Naive B cell (primary cell): Measurements from ENCODE around the gene GALNT17. TPM values are rescaled to one million over a fixed set of nuclear protein-coding genes. Genes with fewer than 3 reads are reported as not detected.

Source experiments
- ATAC-seq, 2 donors: fragments of 150-1000 bp; cut with Tn5 transposase; 2 replicates each; pipeline ENCODE4 v1.10.0; 2021; ENCODE audit warnings: low read depth in 2 of 2, mild to moderate bottlenecking in 2 of 2, moderate library complexity in 2 of 2
- DNase-seq: peaks from one replicate; pipeline ENCODE4 v3.0.0; 2022
- H3K27ac Mint-ChIP-seq, 6 donors: one replicate each; pipeline ENCODE4 v1.8.0; 2020 to 2022; ENCODE audit warnings: mild to moderate bottlenecking in 6 of 6, mixed read lengths in 6 of 6, moderate library complexity in 5 of 6, inconsistent platforms in 2 of 6
- H3K27me3 Mint-ChIP-seq, 3 donors: one replicate each; pipeline ENCODE4 v1.8.0; 2021 to 2022; ENCODE audit warnings: mixed read lengths in 3 of 3, mild to moderate bottlenecking in 1 of 3
- H3K36me3 Mint-ChIP-seq, 2 donors: one replicate each; pipeline ENCODE4 v1.8.0; 2020 to 2022; ENCODE audit warnings: mixed read lengths in 2 of 2, inconsistent platforms in 1 of 2, mild to moderate bottlenecking in 1 of 2
- H3K4me1 Mint-ChIP-seq, 3 donors: one replicate each; pipeline ENCODE4 v1.8.0; 2020 to 2022; ENCODE audit warnings: mixed read lengths in 3 of 3, inconsistent platforms in 1 of 3, mild to moderate bottlenecking in 1 of 3, moderate library complexity in 1 of 3
- H3K4me3 Mint-ChIP-seq, 8 donors: one replicate each; pipeline ENCODE4 v1.8.0; 2020 to 2022; ENCODE audit warnings: mild to moderate bottlenecking in 8 of 8, mixed read lengths in 8 of 8, moderate library complexity in 8 of 8, inconsistent platforms in 2 of 8
- H3K9me3 Mint-ChIP-seq, 7 donors: one replicate each; pipeline ENCODE4 v1.8.0; 2020 to 2022; ENCODE audit warnings: mixed read lengths in 7 of 7, mild to moderate bottlenecking in 5 of 7, inconsistent platforms in 2 of 7, moderate library complexity in 1 of 7
- polyA plus RNA-seq, 6 donors: library from polyadenylated mRNA; unstranded; fragments of 300-500 nt; fragmentation: Illumina TruSeq; gene quantifications; one replicate each; pipeline ENCODE4 v1.2.3, GENCODE V29; 2021; ENCODE audit warnings: low read depth in 6 of 6

GALNT17 gene
- not detected for polyA plus RNA-seq

- H3K27ac Mint-ChIP-seq: no peak within 1 kb of the TSS
- H3K9me3 Mint-ChIP-seq: peaks cover 0 to 11% (median 2%) of the 10 kb centered on the region in 7 donors
- no peak for ATAC-seq
- peaks cover 29 to 48% (median 39%) of the 10 kb centered on the region in 3 donors for H3K27me3 Mint-ChIP-seq
- peak within 1 kb of the TSS in 4 of 8 donors; percentile 19 to 67 (median 48) for H3K4me3 Mint-ChIP-seq
- DNase-seq: no peak
- H3K36me3 Mint-ChIP-seq: no peaks in the 10 kb centered on the region
- peaks cover 0 to 8% (median 0%) of the 10 kb centered on the region in 3 donors for H3K4me1 Mint-ChIP-seq
Observed at GRCh38 chr7:71132127-71132376, at the start of gene GALNT17. GALNT17 (plus strand) TSS chr7:71132144.

DNA sequence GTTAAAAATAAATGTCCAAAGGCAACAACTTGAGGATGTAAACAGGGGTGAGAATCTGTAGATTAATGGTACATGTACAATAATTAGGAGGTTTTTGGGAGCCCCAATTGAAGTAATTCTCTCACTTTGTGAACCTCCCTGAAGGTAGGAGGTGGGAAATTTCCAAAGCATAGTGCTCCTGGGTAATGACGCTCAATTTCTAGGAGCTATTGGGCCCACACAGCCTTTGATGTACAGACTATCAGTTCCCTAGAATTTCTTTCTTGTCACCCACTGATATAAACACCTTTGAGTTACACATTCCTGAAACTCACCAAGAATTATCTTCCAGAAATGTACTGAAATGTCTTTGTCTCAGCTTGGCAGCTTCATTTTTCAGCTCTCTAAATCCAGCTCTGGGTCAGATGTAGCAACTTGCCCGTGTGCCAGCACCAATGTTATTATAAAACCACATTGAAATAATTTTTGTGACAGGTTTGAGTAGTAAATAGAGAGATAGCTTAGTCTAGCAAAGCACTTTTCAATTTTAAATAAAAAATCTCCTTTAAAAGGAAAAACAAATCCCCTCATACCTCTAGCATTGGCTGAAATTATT, 36.6 kb upstream of the GALNT17 start:
- H3K27me3 Mint-ChIP-seq: no peaks in the 10 kb centered on the region
- H3K9me3 Mint-ChIP-seq: peaks cover 10 to 48% (median 18%) of the 10 kb centered on the region in 7 donors
- H3K4me1 Mint-ChIP-seq: no peaks in the 10 kb centered on the region
- H3K4me3 Mint-ChIP-seq: no peak overlapping the region
- ATAC-seq: no peak
- H3K27ac Mint-ChIP-seq: no peak overlapping the region
- no peaks in the 10 kb centered on the region for H3K36me3 Mint-ChIP-seq
- DNase-seq: no peak

DNA sequence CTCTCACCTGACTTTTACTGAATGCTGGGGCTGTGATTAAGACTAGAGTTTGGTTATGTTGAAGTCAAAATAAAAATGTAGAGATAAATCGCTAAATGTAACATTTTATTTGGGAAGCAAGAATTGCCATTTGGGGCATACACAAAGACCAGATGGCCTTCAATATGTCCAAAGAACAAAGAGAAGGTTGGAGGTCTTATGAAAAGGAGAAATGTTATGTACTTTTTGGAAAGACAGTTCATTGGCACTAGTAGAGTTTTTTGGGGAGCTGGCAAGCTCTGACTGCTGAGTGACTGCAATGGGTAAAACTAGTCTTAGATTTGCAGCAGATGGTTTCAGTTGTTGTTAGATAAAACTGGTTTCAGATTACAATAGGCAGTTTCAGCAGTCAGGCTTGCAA, 35.6 kb upstream of the GALNT17 start:
- Mint-ChIP-seq H3K9me3 (peaks cover 8 to 43% (median 18%) of the 10 kb centered on the region in 7 donors), H3K4me3 (no peak overlapping the region), H3K27ac (no peak overlapping the region), H3K4me1 (no peaks in the 10 kb centered on the region), H3K36me3 (no peaks in the 10 kb centered on the region), H3K27me3 (no peaks in the 10 kb centered on the region)
- ATAC-seq: no peak
- no peak for DNase-seq

- H3K27me3 Mint-ChIP-seq: no peaks in the 10 kb centered on the region
- H3K4me3 Mint-ChIP-seq: no peak overlapping the region
- peaks cover 4 to 16% (median 9%) of the 10 kb centered on the region in 7 donors for H3K9me3 Mint-ChIP-seq
- H3K27ac Mint-ChIP-seq: no peak overlapping the region
- DNase-seq (no peak), ATAC-seq (no peak)
- H3K36me3 Mint-ChIP-seq: no peaks in the 10 kb centered on the region
- H3K4me1 Mint-ChIP-seq: no peaks in the 10 kb centered on the region
Observed at GRCh38 chr7:71106226-71106625, 25.7 kb upstream of the GALNT17 start.

DNA sequence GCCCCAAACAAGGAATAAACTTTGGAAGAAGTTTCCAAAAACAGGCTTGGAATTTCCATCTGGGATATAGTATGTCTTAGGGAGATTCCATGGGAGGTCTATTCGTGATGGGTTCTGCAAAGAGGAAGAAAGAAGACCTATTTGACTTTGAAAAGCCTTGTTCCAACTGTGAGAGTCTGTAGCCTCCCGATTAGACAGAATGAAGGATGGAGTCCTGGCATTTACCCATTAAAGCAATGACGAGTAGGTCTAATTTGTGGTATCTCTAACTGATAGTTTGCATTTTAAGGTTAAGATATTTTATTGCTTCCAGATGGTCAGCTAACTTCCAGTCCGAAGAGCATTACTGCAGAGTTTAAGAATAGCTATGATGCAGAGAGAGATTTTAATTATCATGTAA, 19.5 kb upstream of the GALNT17 start:
- no peaks in the 10 kb centered on the region for H3K27me3 Mint-ChIP-seq
- H3K4me1 Mint-ChIP-seq: no peaks in the 10 kb centered on the region
- ATAC-seq: no peak

GRCh38 chr7:71120096-71120495, 11.8 kb upstream of the GALNT17 start:
- Mint-ChIP-seq H3K9me3 (peaks cover 2 to 14% (median 6%) of the 10 kb centered on the region in 7 donors), H3K27ac (no peak overlapping the region), H3K4me1 (no peaks in the 10 kb centered on the region), H3K36me3 (no peaks in the 10 kb centered on the region), H3K27me3 (peaks cover 0 to 4% (median 0%) of the 10 kb centered on the region in 3 donors), H3K4me3 (no peak overlapping the region)
- DNase-seq: no peak
- no peak for ATAC-seq

More for the DNA sequence above, 19.5 kb upstream of the GALNT17 start:
- Mint-ChIP-seq H3K27ac (no peak overlapping the region), H3K36me3 (no peaks in the 10 kb centered on the region), H3K4me3 (no peak overlapping the region), H3K9me3 (peaks cover 5 to 22% (median 9%) of the 10 kb centered on the region in 7 donors)
- DNase-seq: no peak

DNA sequence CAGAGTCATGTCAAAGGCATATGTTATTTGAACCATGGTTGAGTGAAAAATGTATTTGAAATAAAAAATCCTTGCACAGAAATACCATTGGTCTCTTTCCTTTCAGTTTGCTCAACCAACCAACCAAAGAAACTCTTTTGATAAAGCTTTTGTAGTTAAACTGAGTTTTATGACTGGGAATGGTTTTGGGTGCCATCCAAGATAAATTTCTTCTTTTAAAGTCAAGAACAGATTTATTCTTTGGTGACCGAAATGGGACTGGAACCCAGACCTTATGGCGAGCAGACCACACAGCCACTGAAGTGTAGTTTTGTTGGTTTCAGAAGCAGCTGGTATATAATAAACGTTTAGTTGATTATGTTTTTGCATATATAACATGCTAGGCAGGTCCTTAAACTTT, 2.8 kb upstream of the GALNT17 start:
- Mint-ChIP-seq H3K4me3 (no peak overlapping the region), H3K27me3 (peaks cover 28 to 44% (median 35%) of the 10 kb centered on the region in 3 donors), H3K27ac (no peak overlapping the region), H3K4me1 (peaks cover 0 to 8% (median 0%) of the 10 kb centered on the region in 3 donors), H3K36me3 (no peaks in the 10 kb centered on the region), H3K9me3 (peaks cover 0 to 7% (median 2%) of the 10 kb centered on the region in 7 donors)
- DNase-seq (no peak), ATAC-seq (no peak)

- H3K9me3 Mint-ChIP-seq: peaks cover 0 to 11% (median 2%) of the 10 kb centered on the region in 7 donors
- ATAC-seq: no peak
Observed at GRCh38 chr7:71130031-71130679, 1.8 kb upstream of the GALNT17 start.

DNA sequence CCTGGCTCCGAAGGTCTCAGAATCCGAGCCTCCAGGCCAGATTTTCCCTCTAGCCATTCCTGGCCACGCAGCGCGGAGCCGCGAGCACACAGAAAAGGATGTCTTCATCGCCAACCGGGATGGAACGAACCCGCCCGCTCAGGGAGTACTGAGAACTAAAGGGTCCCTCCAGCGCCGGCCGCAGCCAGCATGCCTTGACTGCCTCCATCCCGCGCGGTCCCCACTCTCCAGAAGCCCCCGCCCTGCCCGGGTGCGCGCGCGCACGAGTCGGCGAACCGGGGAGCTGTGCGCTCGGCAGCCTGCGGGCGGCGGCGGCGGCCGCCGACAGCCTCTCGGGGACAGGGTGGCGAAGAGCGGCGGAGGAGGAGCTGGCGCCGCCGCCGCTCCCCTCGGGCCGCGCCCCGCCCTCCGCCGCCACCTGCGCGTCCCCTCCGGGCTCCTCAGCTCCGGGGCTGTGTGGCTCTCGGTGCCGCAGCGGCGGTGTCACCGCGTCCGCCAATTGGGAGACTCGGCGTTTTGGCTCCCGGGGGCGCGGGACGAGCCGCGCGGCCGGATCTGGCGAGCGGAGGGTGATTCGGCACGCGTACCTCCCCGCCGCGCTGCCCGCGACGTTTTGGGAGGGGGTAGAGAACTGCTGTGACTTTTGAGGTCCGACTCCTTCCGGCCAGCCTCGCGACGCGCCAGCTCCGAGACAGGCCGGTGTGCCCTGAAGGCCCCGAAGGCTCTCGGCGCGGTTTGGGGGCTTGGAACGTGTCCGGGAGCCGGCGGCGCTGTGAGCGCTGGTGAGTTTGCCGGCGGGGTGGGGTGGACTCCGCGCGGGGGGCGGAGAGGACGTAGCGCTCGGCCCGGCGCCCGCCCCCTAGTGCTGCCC, 453 bp upstream of the GALNT17 start:
- DNase-seq: no peak
- Mint-ChIP-seq H3K27ac (no peak overlapping the region), H3K4me1 (peaks cover 0 to 8% (median 0%) of the 10 kb centered on the region in 3 donors), H3K27me3 (peaks cover 29 to 48% (median 39%) of the 10 kb centered on the region in 3 donors), H3K36me3 (no peaks in the 10 kb centered on the region), H3K4me3 (peak overlapping the region in 4 of 8 donors; percentile 19 to 67 (median 48)), H3K9me3 (peaks cover 0 to 11% (median 2%) of the 10 kb centered on the region in 7 donors)
- ATAC-seq: no peak

More at GRCh38 chr7:71130031-71130679, 1.8 kb upstream of the GALNT17 start:
- Mint-ChIP-seq H3K36me3 (no peaks in the 10 kb centered on the region), H3K4me3 (no peak overlapping the region), H3K27me3 (peaks cover 29 to 48% (median 39%) of the 10 kb centered on the region in 3 donors), H3K27ac (no peak overlapping the region), H3K4me1 (peaks cover 0 to 8% (median 0%) of the 10 kb centered on the region in 3 donors)
- DNase-seq: no peak

DNA sequence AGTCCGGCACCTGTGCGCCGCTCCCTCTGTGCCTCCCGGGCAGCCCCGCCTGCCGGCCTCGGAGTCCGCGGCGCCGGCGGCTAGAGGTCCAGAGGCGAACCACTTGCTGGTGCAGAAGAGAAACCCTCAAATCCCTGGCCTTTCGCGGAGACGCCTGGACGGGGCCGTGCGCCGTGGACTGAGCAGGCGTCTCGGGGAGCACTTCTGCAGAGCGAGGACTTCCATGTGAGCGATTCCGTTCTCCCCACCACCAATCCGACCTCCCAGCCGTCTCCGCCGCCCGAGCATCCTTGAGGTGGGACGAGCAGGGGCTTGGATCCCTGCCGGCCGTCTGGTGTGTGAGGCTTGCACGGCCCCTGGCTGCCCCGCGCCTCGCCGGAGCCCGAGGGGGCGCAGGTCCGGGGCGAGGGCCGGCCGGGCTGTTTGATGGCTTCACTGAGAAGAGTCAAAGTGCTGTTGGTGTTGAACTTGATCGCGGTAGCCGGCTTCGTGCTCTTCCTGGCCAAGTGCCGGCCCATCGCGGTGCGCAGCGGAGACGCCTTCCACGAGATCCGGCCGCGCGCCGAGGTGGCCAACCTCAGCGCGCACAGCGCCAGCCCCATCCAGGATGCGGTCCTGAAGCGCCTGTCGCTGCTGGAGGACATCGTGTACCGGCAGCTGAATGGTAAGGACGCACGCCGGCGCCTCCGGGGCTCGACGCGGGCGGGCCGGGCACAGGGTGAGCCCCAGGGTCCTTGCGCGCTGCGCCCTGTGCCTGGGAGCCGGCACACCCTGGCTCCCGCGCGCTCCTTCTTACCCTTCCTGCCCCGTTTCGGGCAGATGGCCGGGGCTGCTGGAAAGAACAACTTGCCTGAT, 660 bp downstream of the GALNT17 start:
- ATAC-seq: no peak
- H3K4me1 Mint-ChIP-seq: peaks cover 0 to 8% (median 0%) of the 10 kb centered on the region in 3 donors
- peaks cover 29 to 48% (median 39%) of the 10 kb centered on the region in 3 donors for H3K27me3 Mint-ChIP-seq
- no peaks in the 10 kb centered on the region for H3K36me3 Mint-ChIP-seq
- no peak overlapping the region for H3K27ac Mint-ChIP-seq
- DNase-seq: no peak
- peaks cover 0 to 11% (median 4%) of the 10 kb centered on the region in 7 donors for H3K9me3 Mint-ChIP-seq
- H3K4me3 Mint-ChIP-seq: no peak overlapping the region

DNA sequence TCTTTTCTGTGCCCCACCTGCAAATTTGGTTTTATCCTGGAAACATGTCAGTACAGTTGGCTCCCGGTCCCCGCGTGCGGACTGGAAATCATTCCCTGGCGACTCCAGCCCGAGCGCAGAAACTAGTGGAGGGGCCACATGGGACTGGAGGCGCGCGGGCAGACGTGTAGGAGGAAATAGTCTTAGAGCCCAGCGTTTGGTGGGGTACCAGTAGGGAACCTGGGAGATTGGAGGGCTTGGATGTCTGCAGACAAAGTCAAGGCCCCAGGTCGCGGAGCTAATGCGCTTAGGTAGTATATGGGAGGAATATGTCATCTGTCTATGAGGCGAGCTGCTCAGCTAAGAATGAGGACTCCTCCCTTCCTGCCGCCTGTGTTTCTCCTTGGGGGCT, 1.3 kb downstream of the GALNT17 start:
- ATAC-seq: no peak
- Mint-ChIP-seq H3K27me3 (peaks cover 29 to 47% (median 39%) of the 10 kb centered on the region in 3 donors), H3K36me3 (no peaks in the 10 kb centered on the region)

DNA sequence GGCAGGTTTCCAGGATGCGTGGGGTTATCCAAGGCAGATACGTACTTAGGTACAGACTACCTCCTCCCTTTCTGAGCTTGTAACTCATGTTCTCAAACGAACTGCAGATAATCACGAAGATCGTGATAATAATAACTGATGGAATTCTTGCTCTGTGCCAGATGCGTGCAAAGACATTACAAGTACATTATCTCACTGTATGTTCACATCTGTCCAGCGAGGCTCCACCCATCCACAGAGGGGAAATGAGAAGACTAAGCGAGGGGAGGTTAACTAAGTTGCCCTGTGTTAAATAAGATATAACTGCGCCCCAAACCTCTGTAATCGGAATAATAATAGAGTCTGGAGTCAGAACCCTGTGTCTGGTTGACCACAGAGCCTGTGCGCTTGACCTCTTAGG, 1.9 kb downstream of the GALNT17 start:
- H3K4me3 Mint-ChIP-seq: no peak overlapping the region

More for the DNA sequence above, 1.3 kb downstream of the GALNT17 start:
- Mint-ChIP-seq H3K4me1 (peaks cover 0 to 8% (median 0%) of the 10 kb centered on the region in 3 donors), H3K27ac (no peak overlapping the region), H3K4me3 (no peak overlapping the region), H3K9me3 (peaks cover 0 to 11% (median 4%) of the 10 kb centered on the region in 7 donors)
- no peak for DNase-seq

DNA sequence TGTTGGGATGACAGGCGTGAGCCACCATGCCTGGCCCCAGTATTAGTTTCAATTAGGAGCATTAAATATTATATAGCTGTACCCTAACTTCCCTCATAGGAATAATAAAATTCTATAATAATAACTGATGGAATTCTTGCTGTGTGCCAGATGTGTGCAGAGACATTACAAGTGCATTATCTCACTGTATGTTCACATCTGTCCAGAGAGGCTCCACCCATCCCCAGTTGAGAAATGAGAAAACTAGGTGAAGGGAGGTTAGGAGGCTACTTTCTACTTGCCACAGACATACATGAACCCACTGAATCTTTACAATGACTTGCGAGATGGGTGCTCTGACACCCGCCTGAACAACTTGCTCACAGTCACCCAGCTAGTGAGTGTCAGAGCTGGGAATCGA, 3.2 kb downstream of the GALNT17 start:
- peaks cover 0 to 11% (median 3%) of the 10 kb centered on the region in 7 donors for H3K9me3 Mint-ChIP-seq
- peaks cover 0 to 8% (median 0%) of the 10 kb centered on the region in 3 donors for H3K4me1 Mint-ChIP-seq
- no peak overlapping the region for H3K4me3 Mint-ChIP-seq
- no peak overlapping the region for H3K27ac Mint-ChIP-seq
- H3K27me3 Mint-ChIP-seq: peaks cover 22 to 32% (median 29%) of the 10 kb centered on the region in 3 donors
- DNase-seq (no peak), ATAC-seq (no peak)
- no peaks in the 10 kb centered on the region for H3K36me3 Mint-ChIP-seq

More for the DNA sequence above, 1.9 kb downstream of the GALNT17 start:
- DNase-seq: no peak
- Mint-ChIP-seq H3K27ac (no peak overlapping the region), H3K27me3 (peaks cover 29 to 41% (median 39%) of the 10 kb centered on the region in 3 donors), H3K36me3 (no peaks in the 10 kb centered on the region), H3K9me3 (peaks cover 0 to 11% (median 4%) of the 10 kb centered on the region in 7 donors), H3K4me1 (peaks cover 0 to 8% (median 0%) of the 10 kb centered on the region in 3 donors)
- no peak for ATAC-seq
